Activated CD4-positive, alpha-beta T cell treated with anti-CD3 and anti-CD28 coated beads for 36 hours (primary cell): ENCODE results near the gene GFOD1. TPM values are rescaled to one million over a fixed set of nuclear protein-coding genes. Genes with fewer than 3 reads are reported as not detected.
A peak's percentile ranks its signal among the peaks of the same experiment; 100 is the strongest.
"Not testable (repeated sequence)": the region's sequence is repeated elsewhere in the genome, so short reads cannot be mapped to it uniquely, and the experiment has no call there.

Experiments
- ATAC-seq: fragments of 200-7000 bp; cut with Tn5 transposase; one replicate; pipeline ENCODE4 v1.10.0; 2021; ENCODE audit warnings: mild to moderate bottlenecking, moderate library complexity
- CTCF ChIA-PET: fragments of 350-600 bp; sonication (Branson Sonifier 250); formaldehyde crosslinking; loops from one replicate; lab custom pipeline; 2021; ENCODE audit warnings: antibody characterized with exemption; lab: Charles Lee
- POLR2A ChIA-PET: fragments of 350-600 bp; sonication (Branson Sonifier 250); formaldehyde crosslinking; loops from one replicate; lab custom pipeline; 2021; ENCODE audit warnings: antibody characterized with exemption, inconsistent platforms; lab: Charles Lee
- DNase-seq: peaks from one replicate; pipeline ENCODE4 v3.0.0-alpha.2; 2020
- H3K27ac Mint-ChIP-seq: one replicate; pipeline ENCODE4 v1.8.0; 2021; ENCODE audit warnings: mixed read lengths
- H3K27me3 Mint-ChIP-seq: one replicate; pipeline ENCODE4 v1.8.0; 2021; ENCODE audit warnings: mixed read lengths
- H3K36me3 Mint-ChIP-seq: one replicate; pipeline ENCODE4 v1.8.0; 2021; ENCODE audit warnings: low read depth, mixed read lengths
- H3K4me1 Mint-ChIP-seq: one replicate; pipeline ENCODE4 v1.8.0; 2021; ENCODE audit warnings: mixed read lengths
- H3K4me3 Mint-ChIP-seq: one replicate; pipeline ENCODE4 v1.8.0; 2021; ENCODE audit warnings: mild to moderate bottlenecking, moderate library complexity, mixed read lengths
- H3K9me3 Mint-ChIP-seq: one replicate; pipeline ENCODE4 v1.8.0; 2021; ENCODE audit warnings: low read depth, mixed read lengths
- intact Hi-C, 2 experiments: fragments of 100-400 bp; cut with DNase I in 1 of 2; cut with micrococcal nuclease in 1 of 2; formaldehyde crosslinking; loops; one replicate each; pipeline versions ENCODE4 v1.14.2 to v1.15.1; 2022 to 2024; cut with DNase I, micrococcal nuclease
- total RNA-seq, 2 experiments: library from RNA; stranded (reverse); gene quantifications; one replicate each; pipeline ENCODE4 v1.2.3, GENCODE V29; 2021

GFOD1 gene
- total RNA-seq, 2 experiments from 2014 or later: 4.2 to 5.8 TPM

- CTCF ChIA-PET: interaction anchor here (0.7 to 2.2 kb wide), 11 partner anchors 9 to 163 kb away, joined by 3 to 12 read pairs (median 3); partner anchors contain the start of gene NOL7
- peaks cover 57% of the 10 kb centered on the region for H3K4me1 Mint-ChIP-seq
- no peak overlapping the region for H3K27ac Mint-ChIP-seq
- peaks cover 21% of the 10 kb centered on the region for H3K36me3 Mint-ChIP-seq
- no peak overlapping the region for H3K4me3 Mint-ChIP-seq
- ATAC-seq (no peak), DNase-seq (no peak)
- intact Hi-C loops: loop anchor here in 1 of 2 experiments (10.0 kb wide), 2 partner anchors 1282 to 1738 kb away; no protein-coding TSS in a partner anchor
- no peaks in the 10 kb centered on the region for H3K9me3 Mint-ChIP-seq
- POLR2A ChIA-PET: no interaction called here
- no peaks in the 10 kb centered on the region for H3K27me3 Mint-ChIP-seq
These were observed 34.9 kb downstream of the GFOD1 start for GRCh38 chr6:13452346-13453117.

- no peak for DNase-seq
- Mint-ChIP-seq H3K4me1 (peaks cover 46% of the 10 kb centered on the region), H3K36me3 (peaks cover 21% of the 10 kb centered on the region), H3K27me3 (no peaks in the 10 kb centered on the region), H3K27ac (no peak overlapping the region), H3K9me3 (no peaks in the 10 kb centered on the region), H3K4me3 (no peak overlapping the region)
- intact Hi-C loops: loop anchor here in 1 of 2 experiments (10.0 kb wide), 2 partner anchors 1283 to 1737 kb away; no protein-coding TSS in a partner anchor
- ChIA-PET CTCF (interaction anchor here (0.5 to 1.1 kb wide), 2 partner anchors 92 to 116 kb away, joined by 3 to 4 read pairs; no protein-coding TSS in a partner anchor), POLR2A (no interaction called here)
- ATAC-seq: no peak
These were observed 36.1 kb downstream of the GFOD1 start for GRCh38 chr6:13451181-13451895.

- H3K4me3 Mint-ChIP-seq: no peak overlapping the region
- peaks cover 21% of the 10 kb centered on the region for H3K36me3 Mint-ChIP-seq
- H3K27ac Mint-ChIP-seq: no peak overlapping the region
- intact Hi-C loops: loop anchor here in 1 of 2 experiments (10.0 kb wide), 2 partner anchors 1284 to 1736 kb away; no protein-coding TSS in a partner anchor
- H3K9me3 Mint-ChIP-seq: no peaks in the 10 kb centered on the region
- ATAC-seq: no peak
- ChIA-PET POLR2A (no interaction called here), CTCF (no interaction called here)
- H3K27me3 Mint-ChIP-seq: no peaks in the 10 kb centered on the region
- H3K4me1 Mint-ChIP-seq: peaks cover 41% of the 10 kb centered on the region
- DNase-seq: no peak
These were observed 36.8 kb downstream of the GFOD1 start for GRCh38 chr6:13450628-13451027.

GRCh38 chr6:13447949-13448724 lies 39.3 kb downstream of the GFOD1 start:
- ATAC-seq: no peak
- H3K27me3 Mint-ChIP-seq: no peaks in the 10 kb centered on the region
- DNase-seq: no peak
- no peak overlapping the region for H3K4me3 Mint-ChIP-seq
- ChIA-PET POLR2A (no interaction called here), CTCF (no interaction called here)
- intact Hi-C loops: no loop called here
- peaks cover 23% of the 10 kb centered on the region for H3K4me1 Mint-ChIP-seq
- no peaks in the 10 kb centered on the region for H3K9me3 Mint-ChIP-seq
- peaks cover 23% of the 10 kb centered on the region for H3K36me3 Mint-ChIP-seq
- no peak overlapping the region for H3K27ac Mint-ChIP-seq

- no peak for DNase-seq
- H3K36me3 Mint-ChIP-seq: peaks cover 13% of the 10 kb centered on the region
- H3K27ac Mint-ChIP-seq: no peak overlapping the region
- H3K9me3 Mint-ChIP-seq: no peaks in the 10 kb centered on the region
- H3K4me3 Mint-ChIP-seq: no peak overlapping the region
- H3K4me1 Mint-ChIP-seq: peaks cover 19% of the 10 kb centered on the region
- intact Hi-C loops: no loop called here
- ATAC-seq: no peak
- ChIA-PET POLR2A (no interaction called here), CTCF (interaction anchor here (0.6 kb wide), 1 partner anchor 35 kb away, joined by 3 read pairs; no protein-coding TSS in a partner anchor)
- no peaks in the 10 kb centered on the region for H3K27me3 Mint-ChIP-seq
These were observed 41.0 kb downstream of the GFOD1 start for GRCh38 chr6:13446381-13446780.

- Mint-ChIP-seq H3K36me3 (peaks cover 13% of the 10 kb centered on the region), H3K4me3 (no peak overlapping the region), H3K27me3 (no peaks in the 10 kb centered on the region), H3K9me3 (no peaks in the 10 kb centered on the region), H3K4me1 (peaks cover 19% of the 10 kb centered on the region), H3K27ac (no peak overlapping the region)
- ChIA-PET CTCF (interaction anchor here (0.5 to 1.4 kb wide), 2 partner anchors 8 to 82 kb away, joined by 3 to 6 read pairs; no protein-coding TSS in a partner anchor), POLR2A (no interaction called here)
- intact Hi-C loops: no loop called here
- ATAC-seq (no peak), DNase-seq (no peak)
These were observed 41.7 kb downstream of the GFOD1 start for GRCh38 chr6:13445744-13446115.

- H3K27ac Mint-ChIP-seq: no peak overlapping the region
- no peaks in the 10 kb centered on the region for H3K9me3 Mint-ChIP-seq
- intact Hi-C loops: no loop called here
- no peak overlapping the region for H3K4me3 Mint-ChIP-seq
- ChIA-PET CTCF (interaction anchor here (0.5 to 1.4 kb wide), 3 partner anchors 9 to 82 kb away, joined by 3 to 6 read pairs (median 3); no protein-coding TSS in a partner anchor), POLR2A (interaction anchor here (0.6 kb wide), 1 partner anchor 183 kb away, joined by 3 read pairs; no protein-coding TSS in a partner anchor)
- ATAC-seq (no peak), DNase-seq (peak; percentile 50)
- peaks cover 11% of the 10 kb centered on the region for H3K36me3 Mint-ChIP-seq
- no peaks in the 10 kb centered on the region for H3K27me3 Mint-ChIP-seq
- peaks cover 19% of the 10 kb centered on the region for H3K4me1 Mint-ChIP-seq
These were observed 42.2 kb downstream of the GFOD1 start for GRCh38 chr6:13445005-13445743.

GRCh38 chr6:13444604-13445003 lies 42.8 kb downstream of the GFOD1 start:
- POLR2A ChIA-PET: interaction anchor here (0.6 kb wide), 1 partner anchor 183 kb away, joined by 3 read pairs; no protein-coding TSS in a partner anchor
- no peaks in the 10 kb centered on the region for H3K9me3 Mint-ChIP-seq
- H3K4me3 Mint-ChIP-seq: no peak overlapping the region

GRCh38 chr6:13443978-13444377 lies 43.4 kb downstream of the GFOD1 start:
- H3K27me3 Mint-ChIP-seq, H3K27ac Mint-ChIP-seq, intact Hi-C loops, ATAC-seq, H3K36me3 Mint-ChIP-seq, POLR2A ChIA-PET, H3K9me3 Mint-ChIP-seq, H3K4me3 Mint-ChIP-seq, DNase-seq: not testable (repeated sequence)
- CTCF ChIA-PET: interaction anchor here (1.3 kb wide), 1 partner anchor 9 kb away, joined by 3 read pairs; no protein-coding TSS in a partner anchor
- peaks cover 19% of the 10 kb centered on the region for H3K4me1 Mint-ChIP-seq

More at GRCh38 chr6:13444604-13445003, 42.8 kb downstream of the GFOD1 start:
- ATAC-seq (no peak), DNase-seq (no peak)
- H3K4me1 Mint-ChIP-seq: peaks cover 19% of the 10 kb centered on the region
- intact Hi-C loops: no loop called here
- CTCF ChIA-PET: interaction anchor here (0.7 to 1.4 kb wide), 3 partner anchors 9 to 12 kb away, joined by 3 to 6 read pairs (median 3); no protein-coding TSS in a partner anchor
- H3K27me3 Mint-ChIP-seq: no peaks in the 10 kb centered on the region
- peaks cover 7% of the 10 kb centered on the region for H3K36me3 Mint-ChIP-seq
- no peak overlapping the region for H3K27ac Mint-ChIP-seq

- POLR2A ChIA-PET: no interaction called here
- no peaks in the 10 kb centered on the region for H3K27me3 Mint-ChIP-seq
These were observed 45.6 kb downstream of the GFOD1 start for GRCh38 chr6:13441778-13442177.

More at GRCh38 chr6:13441778-13442177, 45.6 kb downstream of the GFOD1 start:
- no peak for DNase-seq
- CTCF ChIA-PET: interaction anchor here (0.5 to 0.9 kb wide), 2 partner anchors 10 to 230 kb away, joined by 3 to 5 read pairs; no protein-coding TSS in a partner anchor
- Mint-ChIP-seq H3K27ac (no peak overlapping the region), H3K4me3 (no peak overlapping the region), H3K9me3 (no peaks in the 10 kb centered on the region), H3K36me3 (peaks cover 3% of the 10 kb centered on the region), H3K4me1 (peaks cover 10% of the 10 kb centered on the region)
- no peak for ATAC-seq
- intact Hi-C loops: no loop called here
